ENCODE measurements around the gene MOB3B.

Gene MOB3B

DNA sequence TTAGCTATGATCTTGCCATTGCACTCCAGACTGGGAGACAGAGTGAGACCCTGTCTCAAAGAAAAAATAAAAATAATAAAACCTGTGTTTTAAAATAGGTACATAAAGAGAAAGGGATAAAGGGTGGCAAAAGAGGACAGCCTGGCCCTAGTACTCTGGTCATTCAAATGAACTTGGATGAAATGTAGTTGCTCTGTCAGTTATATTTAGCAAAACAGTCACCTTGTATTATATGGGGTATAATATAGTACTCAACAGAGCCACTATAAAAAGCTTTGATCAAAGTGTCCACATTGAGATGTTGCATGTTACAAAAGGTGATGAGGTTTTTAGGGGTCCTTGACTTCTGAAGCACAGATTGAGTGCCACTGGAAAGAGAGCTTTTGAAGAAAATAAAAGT lies 171.6 kb downstream of the MOB3B start:
- H2AFZ ChIP-seq (ENCODE audit: low read length), result no peak overlapping the region
- no peaks in the 10 kb centered on the region for H3K79me2 ChIP-seq (ENCODE audit: insufficient read depth, low read length)
- H3K27ac ChIP-seq (ENCODE audit: low read depth, low read length, poor library complexity, severe bottlenecking), result no peak overlapping the region
- no peak for TF ChIP-seq EZH2 (IDR thresholded peaks at IDR 0.05; ENCODE audit: borderline replicate concordance, low read length)
- TF ChIP-seq, protein P1, sequence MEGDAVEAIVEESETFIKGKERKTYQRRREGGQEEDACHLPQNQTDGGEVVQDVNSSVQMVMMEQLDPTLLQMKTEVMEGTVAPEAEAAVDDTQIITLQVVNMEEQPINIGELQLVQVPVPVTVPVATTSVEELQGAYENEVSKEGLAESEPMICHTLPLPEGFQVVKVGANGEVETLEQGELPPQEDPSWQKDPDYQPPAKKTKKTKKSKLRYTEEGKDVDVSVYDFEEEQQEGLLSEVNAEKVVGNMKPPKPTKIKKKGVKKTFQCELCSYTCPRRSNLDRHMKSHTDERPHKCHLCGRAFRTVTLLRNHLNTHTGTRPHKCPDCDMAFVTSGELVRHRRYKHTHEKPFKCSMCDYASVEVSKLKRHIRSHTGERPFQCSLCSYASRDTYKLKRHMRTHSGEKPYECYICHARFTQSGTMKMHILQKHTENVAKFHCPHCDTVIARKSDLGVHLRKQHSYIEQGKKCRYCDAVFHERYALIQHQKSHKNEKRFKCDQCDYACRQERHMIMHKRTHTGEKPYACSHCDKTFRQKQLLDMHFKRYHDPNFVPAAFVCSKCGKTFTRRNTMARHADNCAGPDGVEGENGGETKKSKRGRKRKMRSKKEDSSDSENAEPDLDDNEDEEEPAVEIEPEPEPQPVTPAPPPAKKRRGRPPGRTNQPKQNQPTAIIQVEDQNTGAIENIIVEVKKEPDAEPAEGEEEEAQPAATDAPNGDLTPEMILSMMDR (IDR thresholded peaks at IDR 0.05; ENCODE audit: low read length), result no peak
- H4K20me1 ChIP-seq (ENCODE audit: insufficient read depth, low read length), result no peaks in the 10 kb centered on the region
- H3K27me3 ChIP-seq (ENCODE audit: insufficient read depth, low read length), result no peaks in the 10 kb centered on the region
- no peaks in the 10 kb centered on the region for H3K9me2 ChIP-seq (ENCODE audit: low read depth, low read length)
- no peak overlapping the region for H3K4me3 ChIP-seq (ENCODE audit: low read depth, low read length, poor library complexity, severe bottlenecking)
- H3F3A ChIP-seq (ENCODE audit: insufficient read depth, low read length), result no peaks in the 10 kb centered on the region
- H3K4me1 ChIP-seq (ENCODE audit: insufficient read depth, low read length, severe bottlenecking), result no peaks in the 10 kb centered on the region
- no peak overlapping the region for H3K4me2 ChIP-seq (ENCODE audit: low read length)
- no peaks in the 10 kb centered on the region for H3K36me3 ChIP-seq (ENCODE audit: insufficient read depth, low read length)
- no peaks in the 10 kb centered on the region for H3K9me3 ChIP-seq (ENCODE audit: low read length)
- H3K9ac ChIP-seq (ENCODE audit: low read length), result no peak overlapping the region

DNA sequence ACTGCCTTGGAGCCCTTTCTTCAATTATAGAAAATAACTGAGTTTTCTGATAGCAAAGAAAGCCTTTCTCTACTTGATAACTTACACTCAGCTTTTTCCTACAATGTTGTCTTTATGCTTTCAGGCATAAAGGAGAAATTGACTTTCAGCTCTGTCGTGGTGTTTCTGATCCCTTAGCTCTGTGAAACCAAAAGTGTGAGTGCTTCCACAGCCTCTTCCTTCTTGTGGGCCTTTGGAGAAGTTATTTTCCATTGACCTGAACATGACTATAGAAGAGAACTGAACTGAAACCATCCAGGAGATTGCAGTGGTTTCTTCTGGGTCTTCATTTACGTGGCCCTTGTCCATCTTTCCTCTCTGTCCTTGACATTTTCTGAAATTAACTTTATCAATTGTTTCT lies 173.2 kb downstream of the MOB3B start:
- Histone ChIP-seq H3K4me1 (ENCODE audit: insufficient read depth, low read length, severe bottlenecking) (no peaks in the 10 kb centered on the region), H3K27me3 (ENCODE audit: insufficient read depth, low read length) (no peaks in the 10 kb centered on the region), H3K4me3 (ENCODE audit: low read depth, low read length, poor library complexity, severe bottlenecking) (no peak overlapping the region), H4K20me1 (ENCODE audit: insufficient read depth, low read length) (no peaks in the 10 kb centered on the region), H3K4me2 (ENCODE audit: low read length) (no peak overlapping the region), H3K27ac (ENCODE audit: low read depth, low read length, poor library complexity, severe bottlenecking) (no peak overlapping the region), H3K36me3 (ENCODE audit: insufficient read depth, low read length) (no peaks in the 10 kb centered on the region), H3K9me3 (ENCODE audit: low read length) (no peaks in the 10 kb centered on the region), H3K9me2 (ENCODE audit: low read depth, low read length) (no peaks in the 10 kb centered on the region), H3F3A (ENCODE audit: insufficient read depth, low read length) (no peaks in the 10 kb centered on the region), H3K79me2 (ENCODE audit: insufficient read depth, low read length) (no peaks in the 10 kb centered on the region), H3K9ac (ENCODE audit: low read length) (no peak overlapping the region), H2AFZ (ENCODE audit: low read length) (no peak overlapping the region)
- TF ChIP-seq, protein P1 (IDR thresholded peaks at IDR 0.05; ENCODE audit: low read length), result no peak
- TF ChIP-seq EZH2 (IDR thresholded peaks at IDR 0.05; ENCODE audit: borderline replicate concordance, low read length), result no peak

- Histone ChIP-seq H3K9ac (ENCODE audit: low read length) (no peak overlapping the region), H3K9me2 (ENCODE audit: low read depth, low read length) (no peaks in the 10 kb centered on the region), H3F3A (ENCODE audit: insufficient read depth, low read length) (no peaks in the 10 kb centered on the region), H4K20me1 (ENCODE audit: insufficient read depth, low read length) (no peaks in the 10 kb centered on the region), H3K36me3 (ENCODE audit: insufficient read depth, low read length) (no peaks in the 10 kb centered on the region), H3K4me1 (ENCODE audit: insufficient read depth, low read length, severe bottlenecking) (no peaks in the 10 kb centered on the region), H3K4me2 (ENCODE audit: low read length) (no peak overlapping the region), H3K4me3 (ENCODE audit: low read depth, low read length, poor library complexity, severe bottlenecking) (no peak overlapping the region), H3K9me3 (ENCODE audit: low read length) (no peaks in the 10 kb centered on the region), H2AFZ (ENCODE audit: low read length) (no peak overlapping the region), H3K79me2 (ENCODE audit: insufficient read depth, low read length) (no peaks in the 10 kb centered on the region), H3K27me3 (ENCODE audit: insufficient read depth, low read length) (no peaks in the 10 kb centered on the region), H3K27ac (ENCODE audit: low read depth, low read length, poor library complexity, severe bottlenecking) (no peak overlapping the region)
- TF ChIP-seq, protein P1 (IDR thresholded peaks at IDR 0.05; ENCODE audit: low read length), result no peak
- TF ChIP-seq EZH2 (IDR thresholded peaks at IDR 0.05; ENCODE audit: borderline replicate concordance, low read length), result no peak
Observed at GRCh38 chr9:27355166-27355565, 174.4 kb downstream of the MOB3B start.
